GM18508 (cell line): ENCODE measurements around the gene ATP6V1F.

Experiments
- ATAC-seq: cut with Tn5 transposase; IDR thresholded peaks from one replicate; pipeline ENCODE4 v1.9.1; 2021; ENCODE audit warnings: moderate number of reproducible peaks; ENCODE audit not compliant: insufficient read depth, unreplicated experiment

Gene ATP6V1F

GRCh38 chr7:128867241-128867640 lies 4.6 kb downstream of the ATP6V1F start:
- no peak for ATAC-seq

- ATAC-seq: no peak
Measured at GRCh38 chr7:128867842-128868623, 5.4 kb downstream of the ATP6V1F start.

GRCh38 chr7:128868624-128869137 lies 6.0 kb downstream of the ATP6V1F start:
- no peak for ATAC-seq

GRCh38 chr7:128869138-128869943 lies 6.7 kb downstream of the ATP6V1F start:
- ATAC-seq: no peak

- ATAC-seq: no peak
Measured at GRCh38 chr7:128869944-128870285, 7.3 kb downstream of the ATP6V1F start.

GRCh38 chr7:128871050-128871449 lies 8.4 kb downstream of the ATP6V1F start:
- no peak for ATAC-seq

GRCh38 chr7:128872394-128872824 lies 9.8 kb downstream of the ATP6V1F start:
- no peak for ATAC-seq

- ATAC-seq: no peak
Measured at GRCh38 chr7:128873234-128873633, 10.6 kb downstream of the ATP6V1F start.

GRCh38 chr7:128874140-128875031 lies 11.7 kb downstream of the ATP6V1F start:
- ATAC-seq: no peak

- no peak for ATAC-seq
Measured at GRCh38 chr7:128875523-128875948, 12.9 kb downstream of the ATP6V1F start.

- no peak for ATAC-seq
Measured at GRCh38 chr7:128876127-128876526, 13.5 kb downstream of the ATP6V1F start.

GRCh38 chr7:128876586-128876977 lies 13.9 kb downstream of the ATP6V1F start:
- ATAC-seq: no peak

GRCh38 chr7:128876978-128877755 lies 14.5 kb downstream of the ATP6V1F start:
- ATAC-seq: no peak

GRCh38 chr7:128877756-128878120 lies 15.1 kb downstream of the ATP6V1F start:
- ATAC-seq: no peak

- ATAC-seq: no peak
Measured at GRCh38 chr7:128878226-128879105, 15.8 kb downstream of the ATP6V1F start.

GRCh38 chr7:128879461-128879938 lies 16.8 kb downstream of the ATP6V1F start:
- ATAC-seq: no peak

- ATAC-seq: no peak
Measured at GRCh38 chr7:128879939-128880746, 17.5 kb downstream of the ATP6V1F start.
